DOHH2 (cell line): ENCODE data around the gene CRBN.

Source experiments
- H3F3A ChIP-seq: fragments of 200-600 bp; sonication (generic), shearing (Covaris generic); 2 replicates; pipeline ENCODE4 v1.6.0; 2016; ENCODE audit warnings: antibody characterized with exemption, mild to moderate bottlenecking; ENCODE audit not compliant: control insufficient read depth, insufficient read depth
- H3K27ac ChIP-seq: fragments of 200-600 bp; sonication (generic); 2 replicates; pipeline ENCODE4 v1.5.1; 2014; ENCODE audit warnings: low read depth, mild to moderate bottlenecking, low read length, moderate library complexity
- H3K27me3 ChIP-seq: fragments of 200-600 bp; sonication (generic); 2 replicates; pipeline ENCODE4 v1.6.1; 2014; ENCODE audit warnings: mild to moderate bottlenecking, low read length, mixed read lengths; ENCODE audit not compliant: control insufficient read depth
- H3K36me3 ChIP-seq: fragments of 200-600 bp; sonication (generic); 2 replicates; pipeline ENCODE4 v1.6.1; 2014; ENCODE audit warnings: mild to moderate bottlenecking, low read length, moderate library complexity, mixed read lengths; ENCODE audit not compliant: control insufficient read depth
- H3K4me1 ChIP-seq: fragments of 200-600 bp; sonication (generic); 2 replicates; pipeline ENCODE4 v1.6.1; 2014; ENCODE audit warnings: mild to moderate bottlenecking, low read length, mixed read lengths; ENCODE audit not compliant: control insufficient read depth
- H3K4me2 ChIP-seq: fragments of 200-600 bp; sonication (generic); 2 replicates; pipeline ENCODE4 v1.6.0; 2014; ENCODE audit warnings: mild to moderate bottlenecking, low read length, moderate library complexity
- H3K4me3 ChIP-seq: fragments of 200-600 bp; sonication (generic); 2 replicates; pipeline ENCODE4 v1.5.1; 2014; ENCODE audit warnings: mild to moderate bottlenecking, low read length, mixed read lengths
- H3K79me2 ChIP-seq: fragments of 200-600 bp; sonication (generic); 2 replicates; pipeline ENCODE4 v1.6.1; 2014; ENCODE audit warnings: mild to moderate bottlenecking, low read length, mixed read lengths; ENCODE audit not compliant: control insufficient read depth
- H3K9me2 ChIP-seq: fragments of 200-600 bp; sonication (generic); replicated peaks from 2 replicates; pipeline ENCODE4 v1.6.1; 2014; ENCODE audit warnings: mild to moderate bottlenecking, low read length, mixed read lengths; ENCODE audit not compliant: control insufficient read depth
- H3K9me3 ChIP-seq: fragments of 200-600 bp; sonication (generic); 2 replicates; pipeline ENCODE4 v1.6.1; 2014; ENCODE audit warnings: antibody characterized with exemption, low read length, mixed read lengths; ENCODE audit not compliant: control insufficient read depth, insufficient read depth
- H4K20me1 ChIP-seq: fragments of 200-600 bp; sonication (generic); 2 replicates; pipeline ENCODE4 v1.6.0; 2014; ENCODE audit warnings: low read depth, mild to moderate bottlenecking, antibody characterized with exemption, low read length, moderate library complexity; ENCODE audit not compliant: control insufficient read depth, insufficient read depth
- CTCF ChIP-seq: fragments of 200-600 bp; sonication (generic); IDR thresholded peaks from one replicate; pipeline ENCODE4 v1.5.1; 2014; ENCODE audit warnings: antibody characterized with exemption, mild to moderate bottlenecking, low read depth, low read length; ENCODE audit not compliant: poor library complexity, severe bottlenecking
- EZH2phosphoT487 ChIP-seq: fragments of 200-600 bp; sonication (generic); IDR thresholded peaks from 2 replicates; pipeline ENCODE4 v1.6.1; 2017; ENCODE audit warnings: borderline replicate concordance, mild to moderate bottlenecking, antibody characterized with exemption, low read length, moderate library complexity, mixed read lengths

CRBN gene

GRCh38 chr3:3189102-3189727, 9.7 kb upstream of the CRBN start:
- Histone ChIP-seq H3K27me3 (peaks cover 5% of the 10 kb centered on the region), H3K27ac (no peak overlapping the region), H3K4me1 (no peaks in the 10 kb centered on the region)

GRCh38 chr3:3184876-3185275, 5.4 kb upstream of the CRBN start:
- Histone ChIP-seq H3K79me2 (no peaks in the 10 kb centered on the region), H3K9me3 (no peaks in the 10 kb centered on the region), H3K4me2 (no peak overlapping the region), H3K27me3 (no peaks in the 10 kb centered on the region; the same call in 1 of the 2 replicates), H3K4me1 (peaks cover 2% of the 10 kb centered on the region), H4K20me1 (no peaks in the 10 kb centered on the region), H3K9me2 (no peaks in the 10 kb centered on the region), H3K27ac (no peak overlapping the region), H3F3A (no peaks in the 10 kb centered on the region), H3K4me3 (no peak overlapping the region), H3K36me3 (no peaks in the 10 kb centered on the region)
- TF ChIP-seq EZH2phosphoT487 (no peak), CTCF (no peak)

More at GRCh38 chr3:3189102-3189727, 9.7 kb upstream of the CRBN start:
- Histone ChIP-seq H3K36me3 (no peaks in the 10 kb centered on the region), H3K4me3 (no peak overlapping the region), H3K9me3 (no peaks in the 10 kb centered on the region), H3F3A (no peaks in the 10 kb centered on the region), H3K9me2 (no peaks in the 10 kb centered on the region), H4K20me1 (no peaks in the 10 kb centered on the region), H3K4me2 (no peak overlapping the region), H3K79me2 (no peaks in the 10 kb centered on the region)
- no peak for TF ChIP-seq CTCF
- TF ChIP-seq EZH2phosphoT487: no peak

- Histone ChIP-seq H3F3A (no peaks in the 10 kb centered on the region), H3K79me2 (peaks cover 40% of the 10 kb centered on the region), H4K20me1 (peaks cover 15% of the 10 kb centered on the region), H3K9me2 (no peaks in the 10 kb centered on the region), H3K9me3 (no peaks in the 10 kb centered on the region), H3K4me3 (no peak overlapping the region), H3K36me3 (peaks cover 4% of the 10 kb centered on the region; the same call in 1 of the 2 replicates), H3K27ac (no peak overlapping the region), H3K4me2 (no peak overlapping the region), H3K27me3 (no peaks in the 10 kb centered on the region; the same call in 1 of the 2 replicates), H3K4me1 (peaks cover 18% of the 10 kb centered on the region)
- TF ChIP-seq EZH2phosphoT487 (no peak), CTCF (no peak)
These were observed 965 bp upstream of the CRBN start for GRCh38 chr3:3180456-3180855.
